Activated CD8-positive, alpha-beta memory T cell treated with anti-CD3 and anti-CD28 coated beads for 36 hours (primary cell): Measurements from ENCODE around the gene SPINT1. TPM values are rescaled to one million over a fixed set of nuclear protein-coding genes. Genes with fewer than 3 reads are reported as not detected.

Source experiments
- CTCF ChIA-PET: fragments of 350-600 bp; sonication (Branson Sonifier 250); formaldehyde crosslinking; loops from one replicate; lab custom pipeline; 2021; ENCODE audit warnings: antibody characterized with exemption; lab: Charles Lee
- POLR2A ChIA-PET: fragments of 350-600 bp; sonication (Branson Sonifier 250); formaldehyde crosslinking; loops from one replicate; lab custom pipeline; 2021; ENCODE audit warnings: antibody characterized with exemption; lab: Charles Lee
- total RNA-seq, 2 experiments: library from RNA; stranded (reverse); gene quantifications; one replicate each; pipeline ENCODE4 v1.2.3, GENCODE V29; 2021

Gene SPINT1
- total RNA-seq, 2 experiments from 2014 or later, result 9.6 to 10.1 TPM

DNA sequence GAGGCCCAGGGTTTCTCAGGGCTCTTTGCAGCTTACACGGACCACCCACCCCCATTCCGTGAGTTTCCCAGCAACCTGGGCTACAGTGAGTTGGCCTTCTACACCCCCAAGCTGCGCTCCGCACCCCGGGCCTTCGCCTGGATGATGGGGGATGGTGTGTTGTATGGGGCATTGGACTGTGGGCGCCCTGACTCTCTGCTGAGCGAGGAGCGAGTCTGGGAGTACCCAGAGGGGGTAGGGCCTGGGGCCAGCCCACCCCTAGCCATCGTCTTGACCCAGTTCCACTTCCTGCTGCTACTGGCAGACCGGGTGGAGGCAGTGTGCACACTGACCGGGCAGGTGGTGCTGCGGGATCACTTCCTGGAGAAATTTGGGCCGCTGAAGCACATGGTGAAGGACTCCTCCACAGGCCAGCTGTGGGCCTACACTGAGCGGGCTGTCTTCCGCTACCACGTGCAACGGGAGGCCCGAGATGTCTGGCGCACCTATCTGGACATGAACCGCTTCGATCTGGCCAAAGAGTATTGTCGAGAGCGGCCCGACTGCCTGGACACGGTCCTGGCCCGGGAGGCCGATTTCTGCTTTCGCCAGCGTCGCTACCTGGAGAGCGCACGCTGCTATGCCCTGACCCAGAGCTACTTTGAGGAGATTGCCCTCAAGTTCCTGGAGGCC is 55.8 kb downstream of the SPINT1 start:
- POLR2A ChIA-PET, result no interaction called here
- CTCF ChIA-PET, result interaction anchor here (0.6 kb wide), 1 partner anchor 160 kb away, joined by 4 read pairs; no protein-coding TSS in a partner anchor

DNA sequence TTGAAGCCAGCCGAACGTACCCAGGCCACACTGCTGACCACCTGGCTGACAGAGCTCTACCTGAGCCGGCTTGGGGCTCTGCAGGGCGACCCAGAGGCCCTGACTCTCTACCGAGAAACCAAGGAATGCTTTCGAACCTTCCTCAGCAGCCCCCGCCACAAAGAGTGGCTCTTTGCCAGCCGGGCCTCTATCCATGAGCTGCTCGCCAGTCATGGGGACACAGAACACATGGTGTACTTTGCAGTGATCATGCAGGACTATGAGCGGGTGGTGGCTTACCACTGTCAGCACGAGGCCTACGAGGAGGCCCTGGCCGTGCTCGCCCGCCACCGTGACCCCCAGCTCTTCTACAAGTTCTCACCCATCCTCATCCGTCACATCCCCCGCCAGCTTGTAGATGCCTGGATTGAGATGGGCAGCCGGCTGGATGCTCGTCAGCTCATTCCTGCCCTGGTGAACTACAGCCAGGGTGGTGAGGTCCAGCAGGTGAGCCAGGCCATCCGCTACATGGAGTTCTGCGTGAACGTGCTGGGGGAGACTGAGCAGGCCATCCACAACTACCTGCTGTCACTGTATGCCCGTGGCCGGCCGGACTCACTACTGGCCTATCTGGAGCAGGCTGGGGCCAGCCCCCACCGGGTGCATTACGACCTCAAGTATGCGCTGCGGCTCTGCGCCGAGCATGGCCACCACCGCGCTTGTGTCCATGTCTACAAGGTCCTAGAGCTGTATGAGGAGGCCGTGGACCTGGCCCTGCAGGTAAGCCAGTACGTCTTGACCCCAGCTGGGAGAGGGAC is 56.6 kb downstream of the SPINT1 start:
- POLR2A ChIA-PET, result no interaction called here
- CTCF ChIA-PET, result no interaction called here

DNA sequence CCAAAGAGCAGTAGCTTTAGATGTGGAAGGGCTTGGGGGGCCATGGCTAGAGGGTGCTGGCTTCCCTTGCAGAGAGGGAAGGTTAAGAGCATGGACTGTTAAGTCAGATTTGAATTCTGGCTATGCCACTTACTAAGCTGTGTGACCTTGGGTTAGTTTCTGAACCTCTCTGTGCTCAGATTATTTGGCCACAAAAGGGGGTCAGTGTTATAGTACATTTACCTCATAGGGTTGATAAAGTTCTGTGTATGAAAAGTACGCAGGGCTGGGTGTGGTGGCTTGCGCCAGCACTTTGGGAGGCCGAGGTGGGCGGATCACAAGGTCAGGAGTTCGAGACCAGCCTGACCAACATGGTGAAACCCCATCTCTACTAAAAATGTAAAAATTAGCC is 57.2 kb downstream of the SPINT1 start:
- POLR2A ChIA-PET, result interaction anchor here (0.7 kb wide), 1 partner anchor 563 kb away, joined by 3 read pairs; no protein-coding TSS in a partner anchor
- CTCF ChIA-PET, result no interaction called here

DNA sequence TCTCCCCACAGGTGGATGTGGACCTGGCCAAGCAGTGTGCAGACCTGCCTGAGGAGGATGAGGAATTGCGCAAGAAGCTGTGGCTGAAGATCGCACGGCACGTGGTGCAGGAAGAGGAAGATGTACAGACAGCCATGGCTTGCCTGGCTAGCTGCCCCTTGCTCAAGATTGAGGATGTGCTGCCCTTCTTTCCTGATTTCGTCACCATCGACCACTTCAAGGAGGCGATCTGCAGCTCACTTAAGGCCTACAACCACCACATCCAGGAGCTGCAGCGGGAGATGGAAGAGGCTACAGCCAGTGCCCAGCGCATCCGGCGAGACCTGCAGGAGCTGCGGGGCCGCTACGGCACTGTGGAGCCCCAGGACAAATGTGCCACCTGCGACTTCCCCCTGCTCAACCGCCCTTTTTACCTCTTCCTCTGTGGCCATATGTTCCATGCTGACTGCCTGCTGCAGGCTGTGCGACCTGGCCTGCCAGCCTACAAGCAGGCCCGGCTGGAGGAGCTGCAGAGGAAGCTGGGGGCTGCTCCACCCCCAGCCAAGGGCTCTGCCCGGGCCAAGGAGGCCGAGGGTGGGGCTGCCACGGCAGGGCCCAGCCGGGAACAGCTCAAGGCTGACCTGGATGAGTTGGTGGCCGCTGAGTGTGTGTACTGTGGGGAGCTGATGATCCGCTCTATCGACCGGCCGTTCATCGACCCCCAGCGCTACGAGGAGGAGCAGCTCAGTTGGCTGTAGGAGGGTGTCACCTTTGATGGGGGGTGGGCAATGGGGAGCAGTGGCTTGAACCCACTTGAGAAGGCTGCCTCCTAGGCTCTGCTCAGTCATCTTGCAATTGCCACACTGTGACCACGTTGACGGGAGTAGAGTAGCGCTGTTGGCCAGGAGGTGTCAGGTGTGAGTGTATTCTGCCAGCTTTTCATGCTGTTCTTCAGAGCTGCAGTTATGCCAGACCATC is 59.0 kb downstream of the SPINT1 start:
- CTCF ChIA-PET, result interaction anchor here (0.6 to 6.5 kb wide), 15 partner anchors 7 to 282 kb away, joined by 3 to 71 read pairs (median 7); partner anchors contain the start of genes CHAC1, DLL4 and VPS18
- POLR2A ChIA-PET, result no interaction called here

DNA sequence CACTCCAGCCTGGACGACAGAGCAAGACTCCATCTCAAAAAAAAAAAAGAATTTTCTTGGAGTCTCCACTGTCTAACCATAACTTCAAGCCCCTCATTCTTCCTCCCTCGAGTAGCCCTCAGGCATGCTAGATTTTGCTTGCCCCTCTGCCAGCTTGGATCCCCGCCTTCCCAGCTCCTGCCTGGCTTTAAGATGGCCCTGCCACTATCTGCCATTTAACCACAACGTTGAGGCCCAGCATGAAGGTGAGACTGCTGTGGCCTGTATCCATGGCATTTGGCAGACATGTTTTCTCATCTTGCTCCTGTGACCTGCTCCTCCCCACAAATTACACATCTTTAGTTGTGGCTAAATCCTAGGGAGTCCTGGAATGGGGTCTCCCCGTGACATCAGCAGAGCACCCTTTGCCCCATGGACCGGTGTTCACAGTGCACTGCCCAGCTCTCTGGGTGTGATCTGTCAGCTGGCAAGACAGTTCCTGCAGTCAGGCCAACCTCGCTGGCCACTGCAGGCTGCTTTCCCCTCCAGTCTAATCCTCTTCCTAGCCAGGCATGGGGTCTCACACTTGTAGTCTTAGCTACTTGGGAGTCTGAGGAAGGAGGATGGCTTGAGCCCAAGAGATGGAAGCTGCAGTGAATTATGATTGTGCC is 60.8 kb downstream of the SPINT1 start:
- ChIA-PET CTCF (interaction anchor here (0.6 to 6.5 kb wide), 16 partner anchors 8 to 428 kb away, joined by 3 to 71 read pairs (median 6); partner anchors contain the start of genes CHAC1, DLL4, NUSAP1 and OIP5), POLR2A (interaction anchor here (0.7 to 1.0 kb wide), 2 partner anchors 50 to 681 kb away, joined by 3 read pairs; no protein-coding TSS in a partner anchor)

DNA sequence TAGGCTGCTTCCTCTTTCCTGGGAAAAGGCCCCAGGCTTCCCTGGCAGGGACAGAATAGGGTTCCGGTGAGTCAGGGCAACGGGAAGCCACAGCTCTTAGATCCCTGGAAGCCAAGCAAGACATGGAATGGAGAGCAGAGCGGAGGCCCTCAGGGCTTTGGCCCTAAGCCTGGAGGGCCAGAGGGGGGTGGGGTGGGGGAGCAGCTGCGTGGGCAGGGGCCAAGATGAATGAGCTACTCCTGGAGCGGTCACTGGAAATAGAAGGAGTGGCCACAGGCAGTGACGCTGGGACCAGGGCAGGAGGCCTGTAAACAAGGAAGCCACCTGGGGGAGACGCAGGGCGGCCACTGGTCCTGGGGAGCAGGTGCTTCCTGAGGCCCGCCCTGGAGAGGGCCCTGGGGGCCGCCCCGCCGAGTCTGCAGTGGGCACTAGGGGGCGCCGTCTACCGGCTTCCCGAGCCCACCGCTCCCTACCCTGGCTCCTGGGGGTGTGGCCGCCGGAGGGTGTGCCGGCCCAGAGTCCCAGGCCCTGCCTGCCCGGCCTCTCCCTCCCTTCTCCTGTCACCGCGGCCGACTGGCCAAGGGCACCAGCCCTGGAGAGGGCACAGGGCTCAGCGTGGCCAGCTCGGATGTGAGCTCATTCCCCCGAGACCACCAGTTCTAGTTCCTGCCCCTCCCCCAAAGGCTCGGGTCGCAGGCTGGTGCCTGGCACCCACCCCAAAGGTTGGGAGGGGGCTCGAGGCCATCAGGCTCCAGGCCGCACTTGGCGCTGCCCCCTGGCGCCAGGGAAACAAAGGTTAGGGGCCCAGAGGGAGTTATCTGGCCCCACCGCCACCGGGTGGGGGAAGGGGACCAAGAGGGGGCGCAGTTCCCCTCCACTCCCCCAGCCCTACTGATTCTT is 62.5 kb downstream of the SPINT1 start:
- ChIA-PET CTCF (interaction anchor here (0.6 to 6.5 kb wide), 20 partner anchors 9 to 394 kb away, joined by 3 to 71 read pairs (median 5); partner anchors contain the start of genes DLL4 and VPS18), POLR2A (interaction anchor here (0.6 to 1.5 kb wide), 4 partner anchors 9 to 109 kb away, joined by 3 to 5 read pairs (median 4); no protein-coding TSS in a partner anchor)

DNA sequence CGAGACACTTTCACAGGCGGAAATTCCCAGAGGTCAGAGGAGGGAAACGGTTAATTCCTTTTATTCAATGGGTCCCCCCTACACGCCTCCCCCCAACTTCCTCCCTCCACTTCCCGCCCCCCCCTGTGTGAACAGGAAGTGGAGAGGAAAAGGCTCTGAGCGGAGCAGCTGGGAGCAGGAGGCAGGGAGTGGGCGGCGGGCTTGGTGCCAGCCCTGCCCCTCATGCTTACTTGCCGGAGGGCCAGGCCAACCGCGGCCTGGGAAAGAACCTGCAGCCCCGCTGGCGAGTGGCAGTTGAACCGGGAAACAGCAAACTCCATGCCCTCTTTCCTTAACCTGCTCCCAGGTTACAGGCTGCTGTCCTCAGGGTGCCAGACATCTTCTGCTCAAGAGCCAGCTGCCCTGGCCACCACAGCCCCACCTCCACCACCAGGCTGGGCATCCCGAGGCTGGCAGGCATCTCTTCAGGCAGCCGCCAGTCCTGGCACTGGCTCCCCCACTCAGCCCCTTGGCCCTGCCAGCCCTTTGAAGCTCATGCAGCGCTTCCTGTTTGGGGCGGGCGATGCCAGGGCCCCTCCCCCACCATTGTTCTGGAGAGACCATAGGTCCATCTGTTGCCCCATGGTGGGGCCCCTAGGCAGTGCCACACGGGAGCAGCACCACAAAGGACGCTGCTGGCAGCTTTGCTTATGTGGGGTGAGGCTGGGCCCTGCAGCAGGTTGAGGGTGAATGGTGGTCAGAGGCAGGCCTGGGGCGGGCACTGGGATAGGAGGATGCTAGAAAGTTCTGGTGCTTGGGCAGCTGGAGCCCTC is 63.3 kb downstream of the SPINT1 start:
- ChIA-PET POLR2A (interaction anchor here (0.6 to 1.5 kb wide), 5 partner anchors 8 to 143 kb away, joined by 3 to 4 read pairs (median 4); partner anchors contain the start of gene CHAC1), CTCF (interaction anchor here (0.7 to 6.5 kb wide), 16 partner anchors 10 to 393 kb away, joined by 3 to 71 read pairs (median 5); partner anchors contain the start of genes CHAC1, DLL4 and VPS18)

Other genes with a start within 250 kb of the SPINT1 start
- gene KNL1, start 249.8 kb upstream of the SPINT1 start, total RNA-seq, result 10 to 100 TPM; 22.1 to 22.5 TPM
- gene RAD51, start 148.9 kb upstream of the SPINT1 start, total RNA-seq, result 10 to 100 TPM; 63.8 to 69.5 TPM
- 10 to 100 TPM; 39.4 to 43.4 TPM for gene RMDN3, start 88.8 kb upstream of the SPINT1 start, total RNA-seq
- gene GCHFR, start 80.0 kb upstream of the SPINT1 start, total RNA-seq, result 10 to 100 TPM; 32.0 to 32.9 TPM
- gene C15orf62, start 74.1 kb upstream of the SPINT1 start, total RNA-seq, result under 1 TPM; 0.25 to 0.44 TPM
- gene ZFYVE19, start 37.0 kb upstream of the SPINT1 start, total RNA-seq, result 10 to 100 TPM; 21.9 to 22.3 TPM
- 10 to 100 TPM; 44.9 to 48.1 TPM for gene DNAJC17, start 36.6 kb upstream of the SPINT1 start, total RNA-seq
- gene PPP1R14D, start 15.3 kb upstream of the SPINT1 start, total RNA-seq, result not detected
- under 1 TPM; 0.27 to 0.51 TPM for gene RHOV, start 30.2 kb downstream of the SPINT1 start, total RNA-seq
- gene VPS18, start 50.4 kb downstream of the SPINT1 start, total RNA-seq, result 10 to 100 TPM; 16.0 to 16.8 TPM
- under 1 TPM in 1 of 2 experiments, not detected in 1; 0.08 TPM for gene DLL4, start 85.3 kb downstream of the SPINT1 start, total RNA-seq
- gene CHAC1, start 109.4 kb downstream of the SPINT1 start, total RNA-seq, result 10 to 100 TPM; 24.6 to 25.2 TPM